Stimulated activated CD8-positive, alpha-beta memory T cell treated with anti-CD3 and anti-CD28 coated beads, Interleukin-2, amount 100 ng/mL, for 1 hour (primary cell): ENCODE data around the gene PYGO2.
"Not testable (repeated sequence)": the region's sequence is repeated elsewhere in the genome, so short reads cannot be mapped to it uniquely, and the experiment has no call there.

Source experiments
- DNase-seq, 2 donors: peaks; one replicate each; pipeline ENCODE4 v3.0.0-alpha.2; 2020; ENCODE audit warnings: low read depth in 2 of 2

PYGO2 gene

DNA sequence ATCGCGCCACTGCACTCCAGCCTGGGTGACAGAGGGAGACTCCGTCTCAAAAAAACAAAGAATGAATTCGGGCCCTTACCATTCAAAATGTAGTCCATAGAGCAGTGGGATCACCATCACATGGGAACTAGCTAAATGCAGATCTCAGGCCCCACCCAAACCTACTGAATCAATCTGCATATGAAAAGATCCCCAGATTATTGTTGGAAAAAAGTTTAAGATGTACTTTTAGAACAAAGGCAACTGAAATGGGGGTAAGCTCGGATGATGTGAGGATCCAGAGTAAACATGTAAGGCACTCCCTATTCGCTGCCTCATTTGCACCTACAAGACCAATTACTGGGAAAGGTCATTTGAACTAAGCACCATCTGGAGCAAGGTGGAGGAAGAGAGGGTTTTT, 20.8 kb upstream of the PYGO2 start:
- no peak for DNase-seq

DNA sequence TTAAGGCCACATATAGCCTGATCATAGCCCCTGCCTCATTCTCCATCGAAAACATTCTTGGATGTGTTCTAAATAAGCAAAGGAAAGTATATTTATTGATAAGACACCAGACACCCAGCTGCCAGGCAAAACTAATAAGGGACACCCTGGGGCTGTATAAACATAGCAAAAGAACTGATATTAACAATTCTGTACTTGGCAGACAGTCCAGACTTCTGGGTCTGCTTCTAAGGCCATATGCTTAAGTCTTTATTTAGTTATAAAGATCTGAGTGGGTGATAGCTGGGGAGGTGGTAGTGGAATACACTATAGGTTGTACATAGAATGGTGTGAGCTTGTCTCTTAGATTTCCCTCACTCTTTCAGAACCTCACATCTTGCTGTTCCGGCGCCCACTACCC, 16.8 kb upstream of the PYGO2 start:
- DNase-seq, result no peak

DNA sequence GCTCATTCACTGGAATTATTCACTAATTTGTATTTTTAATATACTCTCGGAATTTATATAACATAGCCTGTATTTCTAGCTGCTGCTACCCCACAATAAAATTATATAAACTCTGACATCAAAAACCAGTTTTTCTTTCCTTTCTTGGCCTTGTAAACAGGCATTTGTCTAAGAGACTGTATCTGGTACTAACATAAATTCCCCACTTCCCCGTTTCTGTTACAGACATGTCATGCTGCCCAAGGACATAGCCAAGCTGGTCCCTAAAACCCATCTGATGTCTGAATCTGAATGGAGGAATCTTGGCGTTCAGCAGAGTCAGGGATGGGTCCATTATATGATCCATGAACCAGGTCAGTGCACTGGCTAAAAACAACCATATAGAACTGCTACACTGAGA, 16.2 kb upstream of the PYGO2 start:
- not testable (repeated sequence) for DNase-seq

DNA sequence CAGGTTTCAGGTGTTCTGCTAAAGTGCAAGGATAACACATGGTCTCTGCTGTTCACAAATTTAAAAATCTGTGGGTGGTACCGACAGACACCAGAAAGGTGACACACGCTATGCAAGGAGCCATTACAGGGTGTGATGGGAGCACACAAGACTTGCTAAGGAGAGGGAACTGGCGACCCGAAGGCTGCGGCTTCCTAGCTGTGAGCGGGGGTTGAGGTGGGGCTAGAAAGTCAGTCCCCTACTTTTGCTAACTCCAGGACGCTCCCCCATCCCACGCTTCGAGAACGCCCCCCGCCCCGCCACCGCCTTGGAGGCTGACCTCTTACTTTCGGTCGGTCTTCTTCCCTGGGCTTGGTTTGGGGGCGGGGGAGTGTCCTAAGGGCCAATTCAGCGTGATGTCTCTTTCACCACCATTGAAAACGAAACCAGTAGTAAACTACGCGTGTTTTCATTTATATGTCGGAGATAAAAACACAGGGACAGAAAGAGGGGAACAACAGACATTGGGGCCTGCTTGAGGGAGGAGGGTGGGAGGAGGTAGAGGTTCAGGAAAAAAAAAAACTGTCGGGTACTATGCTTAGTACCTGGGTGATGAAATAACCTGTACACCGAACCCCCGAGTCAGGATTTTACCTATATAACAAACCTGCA, 14.0 kb upstream of the PYGO2 start:
- peak in 1 of 2 donors; percentile 18 for DNase-seq

DNA sequence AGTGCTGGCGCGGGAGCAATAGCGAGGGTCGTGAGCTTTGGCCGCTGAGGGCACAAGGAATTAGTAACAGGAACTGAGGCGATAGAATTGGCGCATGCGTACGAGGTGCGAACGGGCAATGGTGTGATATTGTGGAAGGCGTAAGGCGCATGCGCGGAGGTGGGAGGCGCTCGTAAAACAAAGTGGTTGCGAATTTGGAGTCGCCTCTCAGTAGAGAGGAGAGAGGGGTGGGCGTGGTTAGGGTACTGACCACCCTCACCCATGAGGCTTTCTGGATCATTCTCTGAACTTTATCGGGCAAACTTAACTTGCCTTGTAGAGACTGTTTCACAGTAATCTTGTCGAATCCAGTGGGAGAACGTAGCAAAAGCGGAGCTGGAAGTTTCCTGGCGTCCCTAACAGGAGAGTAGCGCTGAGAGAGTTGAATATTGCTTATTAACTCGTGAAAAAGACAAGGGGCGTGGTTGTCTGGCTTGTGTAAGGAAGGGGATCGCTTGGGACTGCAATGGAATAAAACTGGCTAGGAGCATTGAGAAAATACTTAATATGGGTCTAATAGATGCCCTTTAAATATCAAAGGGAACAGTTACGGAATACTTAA, 13.3 kb upstream of the PYGO2 start:
- DNase-seq, result peak; percentile 86 to 91

DNA sequence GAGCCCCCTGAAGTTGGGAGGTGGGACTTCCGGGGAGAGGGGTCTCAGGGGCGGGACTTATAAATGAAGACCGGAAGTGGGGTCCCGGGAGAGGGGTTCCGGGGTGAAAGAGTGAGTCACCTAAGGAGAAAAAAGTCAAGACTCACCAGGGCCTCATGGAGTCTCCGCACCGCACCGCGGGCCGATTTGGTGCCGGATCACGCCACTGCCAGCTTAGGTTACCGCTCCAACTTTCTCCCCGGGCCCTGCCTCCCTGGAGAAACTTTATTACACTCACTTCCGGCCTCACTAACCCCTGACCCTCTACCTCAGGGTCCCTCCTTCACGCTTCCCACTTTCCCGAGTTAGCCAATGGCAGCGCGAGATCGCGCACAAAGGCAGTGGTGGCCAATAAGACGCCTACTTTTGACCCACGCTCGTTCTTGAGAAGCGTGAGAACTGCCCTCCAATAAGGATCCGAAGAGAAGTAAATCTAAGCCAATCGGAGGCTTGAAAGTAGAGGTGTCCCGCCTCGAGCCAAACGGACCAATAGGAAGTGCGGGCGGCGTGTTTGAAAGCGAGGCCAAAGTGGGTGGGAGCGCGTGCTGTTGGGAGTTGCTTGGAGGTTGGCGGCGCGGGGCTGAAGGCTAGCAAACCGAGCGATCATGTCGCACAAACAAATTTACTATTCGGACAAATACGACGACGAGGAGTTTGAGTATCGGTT, 12.7 kb upstream of the PYGO2 start, which contains the start of gene CKS1B:
CKS1B (plus strand) TSS at position 580 of the 706 bp plus-strand sequence; CDS start at position 645, 65 bp downstream.
- peak; percentile 91 to 92 for DNase-seq

DNA sequence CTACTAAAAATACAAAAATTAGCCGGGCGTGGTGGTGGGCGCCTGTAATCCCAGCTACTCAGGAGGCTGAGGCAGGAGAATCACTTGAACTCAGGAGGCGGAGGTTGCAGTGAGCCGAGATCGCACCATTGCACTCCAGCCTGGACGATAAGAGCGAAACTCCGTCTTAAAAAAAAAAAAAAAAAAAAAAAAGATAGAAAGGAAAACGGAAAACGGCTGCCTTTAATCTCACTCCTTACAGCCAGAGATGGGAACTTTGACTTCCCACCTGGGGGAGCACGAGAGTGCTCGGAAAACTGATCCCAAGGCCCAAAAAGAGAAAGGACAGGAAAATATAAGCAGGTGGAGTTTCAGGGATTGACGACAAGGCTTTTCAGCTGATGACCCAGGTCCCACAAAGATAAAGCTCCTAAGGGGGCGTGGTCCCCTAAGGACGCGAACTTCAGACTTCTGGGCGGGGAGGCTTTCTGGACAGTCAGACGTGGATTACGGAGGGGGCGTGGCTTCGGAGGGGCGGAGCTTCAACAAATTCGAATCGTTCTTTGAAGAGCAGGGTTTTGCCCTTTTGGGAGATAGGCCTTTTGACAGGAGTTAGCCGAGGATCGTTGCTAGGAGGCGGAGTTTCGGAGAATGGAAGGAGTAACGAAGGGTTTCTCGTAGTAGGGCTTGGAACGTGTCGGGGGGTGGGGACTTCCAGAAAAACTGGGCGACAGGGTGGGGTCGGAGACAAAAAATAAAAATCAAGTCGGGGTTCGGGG, 11.9 kb upstream of the PYGO2 start:
- DNase-seq, result peak; percentile 74 to 82

DNA sequence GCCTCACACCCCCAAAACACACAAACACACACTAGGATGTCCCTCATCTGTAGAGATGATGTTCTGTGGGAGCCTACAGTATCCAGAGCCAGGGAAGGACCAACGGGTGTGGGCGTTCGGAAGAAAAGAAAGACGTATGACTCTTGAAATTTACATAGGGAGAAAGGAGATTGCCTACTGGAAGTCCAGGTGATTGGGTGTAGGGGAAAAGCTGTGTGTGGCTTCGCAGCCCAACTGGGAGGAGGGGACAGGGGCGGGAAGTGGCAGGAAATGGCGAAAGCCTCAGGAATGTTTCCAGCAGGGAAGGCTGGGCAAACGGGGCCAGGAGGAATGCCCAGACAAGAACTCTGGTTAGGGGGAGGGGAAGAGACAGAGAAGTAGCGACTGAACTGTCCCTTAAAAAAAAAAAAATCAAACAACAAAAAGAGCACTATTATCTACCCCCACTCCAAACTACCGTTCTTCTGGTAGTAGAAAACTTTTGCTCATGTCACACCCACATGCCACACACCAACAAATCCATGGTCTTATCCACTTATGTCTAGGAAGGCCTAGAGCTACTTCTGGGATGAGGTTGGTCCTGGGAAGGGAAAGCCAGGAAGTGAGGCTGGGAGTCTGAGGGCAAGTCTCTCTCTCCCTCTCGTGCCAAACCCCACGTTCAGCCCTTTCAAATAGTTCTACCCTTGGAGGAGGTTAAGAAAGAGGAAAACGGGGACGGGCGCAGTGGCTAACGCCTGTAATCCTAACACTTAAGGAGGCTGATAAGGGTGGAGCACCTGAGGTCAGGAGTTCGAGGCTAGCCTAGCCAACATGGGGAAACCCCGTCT, 11.1 kb upstream of the PYGO2 start:
- no peak for DNase-seq

DNA sequence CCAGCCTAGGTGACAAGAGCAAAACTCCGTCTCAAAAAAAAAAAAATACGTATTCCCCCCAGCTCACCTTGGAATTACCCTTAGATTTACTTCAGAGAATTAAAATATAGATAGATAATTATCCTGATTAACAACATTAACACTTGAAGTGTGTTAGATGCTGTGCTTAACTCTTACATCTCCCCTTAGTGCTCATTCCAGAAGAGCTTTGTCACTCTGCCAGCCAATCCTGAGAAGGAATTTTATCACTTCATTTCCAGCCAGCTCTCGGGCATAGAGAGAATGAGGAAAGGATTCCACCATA, 10.6 kb upstream of the PYGO2 start:
- DNase-seq, result no peak

DNA sequence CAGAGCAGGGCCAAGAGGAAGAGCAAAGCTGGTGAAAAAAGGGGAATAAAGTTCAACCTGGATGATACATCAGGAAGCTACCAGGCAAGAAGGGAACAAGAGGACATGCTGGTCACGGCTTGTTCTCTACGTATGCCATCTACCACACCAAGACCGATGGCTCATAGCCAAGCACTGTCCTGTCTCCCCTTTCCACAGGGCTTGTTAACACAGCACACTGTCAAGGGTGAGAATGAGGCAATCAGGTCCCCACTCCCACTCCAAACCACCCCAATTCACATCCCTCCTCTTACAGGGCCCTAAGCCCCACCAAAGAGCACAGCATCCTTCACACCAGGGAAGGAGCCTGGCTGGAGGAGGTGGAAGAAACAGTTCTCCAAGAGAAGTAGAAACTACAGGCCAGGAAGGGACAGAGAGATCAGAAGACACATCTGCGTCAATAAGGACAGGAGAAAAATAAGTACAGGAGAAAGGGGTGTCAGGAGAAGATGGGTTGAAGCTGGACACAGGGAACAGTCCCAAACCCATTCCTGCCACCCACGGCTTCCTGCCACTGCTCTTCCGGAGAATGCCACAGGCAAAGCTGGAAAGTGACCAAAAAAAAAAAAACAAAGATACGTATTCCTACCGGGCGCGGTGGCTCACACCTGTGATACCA, 9.9 kb upstream of the PYGO2 start:
- DNase-seq, result no peak

DNA sequence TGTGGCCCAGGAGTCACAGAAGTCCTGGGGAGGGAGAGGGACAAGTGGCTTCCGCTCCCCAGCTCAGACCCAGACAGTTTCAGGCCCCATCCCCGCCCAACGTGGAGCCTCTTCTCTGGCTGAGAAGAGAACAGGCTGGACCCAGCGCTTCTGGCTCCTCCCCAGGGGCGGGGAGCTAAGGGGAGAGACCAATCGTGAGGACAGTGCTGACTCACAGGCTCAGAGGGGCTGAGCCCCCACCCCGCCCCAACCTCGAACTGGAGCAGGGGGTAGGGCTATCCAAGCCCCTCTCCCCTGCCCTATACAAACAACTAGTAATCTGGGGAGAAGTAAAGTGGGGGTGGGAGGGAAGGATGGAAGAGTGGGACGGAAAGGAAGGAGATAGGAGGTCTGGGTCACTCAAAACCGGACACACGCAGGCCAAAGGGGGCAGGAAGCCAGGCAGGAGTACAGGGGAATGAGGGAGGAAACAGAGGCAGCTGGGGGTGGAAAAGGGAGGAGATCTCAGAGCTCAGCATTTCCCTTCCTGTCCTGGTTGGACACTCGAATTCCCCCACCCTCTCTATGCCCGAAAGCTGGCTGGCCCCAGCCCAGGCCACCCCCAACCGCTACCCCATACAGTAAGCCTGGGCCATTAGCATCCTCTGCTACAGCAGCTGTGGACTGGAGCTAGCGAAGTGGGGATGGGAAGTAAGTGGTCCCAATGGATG, 9.2 kb upstream of the PYGO2 start, which contains the start of gene SHC1:
SHC1 (minus strand) TSS at position 117 of the 710 bp plus-strand sequence. CDS start 221 bp downstream, outside the sequence.
- no peak for DNase-seq

DNA sequence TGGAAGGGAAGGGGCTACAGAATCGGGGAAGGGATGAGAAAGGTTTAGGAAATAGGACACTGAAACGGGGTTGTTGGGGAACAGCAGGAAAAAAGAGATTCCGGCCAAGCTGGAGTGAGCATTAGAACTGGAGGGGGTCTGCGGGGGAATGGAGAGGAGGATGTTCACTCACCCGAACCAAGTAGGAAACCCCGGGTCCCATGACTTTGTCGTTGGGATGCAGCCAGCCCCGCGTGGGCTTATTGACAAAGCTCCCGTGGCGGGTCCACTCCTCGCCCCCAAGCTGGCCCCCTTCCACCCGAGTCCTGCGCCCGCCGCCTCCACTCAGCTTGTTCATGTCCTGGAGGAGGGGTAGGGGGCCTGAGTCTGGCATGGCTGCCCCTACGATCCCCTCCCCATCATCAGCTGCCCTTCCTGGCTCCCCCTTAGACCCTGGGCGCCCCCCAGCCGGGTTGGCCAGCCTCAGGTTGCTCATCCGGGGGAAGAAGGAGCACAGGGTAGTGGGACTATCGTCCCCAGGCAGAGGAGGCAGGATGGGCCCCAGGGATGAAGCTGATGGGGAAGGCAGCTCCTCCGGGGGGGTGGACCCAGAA, 8.4 kb upstream of the PYGO2 start:
- DNase-seq, result no peak

DNA sequence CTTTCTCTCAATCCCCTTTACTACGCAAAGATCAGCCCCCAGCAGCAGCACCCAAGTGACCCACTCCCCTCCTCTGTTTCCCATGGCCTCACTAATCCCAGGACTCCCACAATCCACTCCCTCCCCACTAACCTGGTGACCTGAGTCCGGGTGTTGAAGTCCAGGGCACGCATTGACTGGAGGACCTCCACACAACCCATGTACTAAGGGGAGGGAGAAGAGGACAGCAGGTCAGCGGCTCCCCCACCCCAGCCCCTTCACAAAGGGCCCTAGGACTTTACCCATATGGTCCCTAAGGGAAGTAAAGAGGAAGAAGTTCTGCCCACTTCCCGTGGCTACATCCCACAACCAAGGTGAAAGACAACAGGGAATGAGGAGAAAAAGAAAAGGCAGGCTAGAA, 7.7 kb upstream of the PYGO2 start:
- no peak for DNase-seq

DNA sequence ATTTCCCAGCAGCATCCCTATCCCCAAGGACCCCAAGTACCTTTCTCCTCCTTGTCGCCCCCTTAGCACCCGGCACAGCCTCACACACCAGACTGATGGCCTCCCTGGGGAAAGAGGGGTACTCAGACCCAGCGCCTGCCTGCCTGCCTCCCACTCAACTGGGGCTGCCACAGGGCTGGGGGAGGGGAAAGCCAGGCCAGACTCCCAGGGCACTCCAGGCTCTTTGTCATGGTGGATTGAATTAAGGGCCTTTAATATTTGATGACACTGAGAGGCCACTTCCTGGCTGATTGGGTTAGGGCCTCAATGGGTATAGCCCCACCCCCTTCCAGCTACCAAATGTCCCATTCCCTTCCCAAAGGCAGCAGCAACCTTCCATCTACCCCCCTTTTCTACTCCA, 7.1 kb upstream of the PYGO2 start:
- DNase-seq, result no peak

DNA sequence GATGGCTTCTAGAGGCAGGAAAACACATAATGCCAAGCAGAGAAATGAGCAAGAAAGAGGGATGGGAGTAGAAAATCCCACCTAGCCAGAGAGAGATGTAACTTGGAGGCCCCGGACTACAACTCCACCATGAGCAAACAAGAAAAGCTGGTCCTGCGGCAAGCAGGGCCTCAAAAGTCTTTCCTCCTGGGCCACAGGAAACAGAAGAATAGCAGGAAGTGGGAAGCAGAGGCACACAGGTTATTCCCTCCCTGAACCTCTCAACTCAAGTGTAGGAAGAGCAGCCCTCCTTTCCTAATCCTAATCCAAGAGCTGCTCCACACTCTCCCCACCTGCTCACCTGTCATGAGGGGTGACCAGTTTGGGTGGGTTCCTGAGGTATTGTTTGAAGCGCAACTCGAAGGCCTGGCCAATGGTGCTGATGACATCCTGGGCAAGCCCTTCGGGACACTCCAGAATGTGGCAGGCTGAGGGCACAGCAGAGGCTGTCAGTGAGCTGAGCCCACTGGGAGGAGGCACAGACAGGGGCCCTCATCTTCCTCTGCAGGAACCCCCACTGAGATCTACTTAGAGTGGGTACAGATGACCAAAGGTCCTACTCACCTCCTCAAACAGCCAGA, 5.9 kb upstream of the PYGO2 start:
- DNase-seq, result no peak

DNA sequence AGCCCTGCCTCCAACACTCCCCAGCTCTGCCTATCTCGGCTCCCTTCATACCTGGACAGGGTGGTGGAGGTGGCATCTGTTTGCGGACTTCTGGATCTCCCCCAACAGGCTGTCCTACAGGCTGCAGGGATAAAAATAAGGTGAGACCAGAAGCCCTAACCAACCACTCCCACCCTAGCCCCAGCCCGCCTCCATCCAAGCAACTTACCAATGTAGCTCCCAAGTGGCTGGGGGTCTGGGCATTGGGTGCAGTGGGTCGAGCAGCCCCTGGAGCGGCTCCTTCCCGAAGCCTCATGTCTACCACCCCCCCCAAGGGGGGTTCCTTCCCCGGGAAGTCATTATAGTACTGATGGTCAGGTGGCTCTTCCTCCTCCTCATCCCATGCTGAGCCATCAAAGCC, 4.5 kb upstream of the PYGO2 start:
- DNase-seq, result no peak

DNA sequence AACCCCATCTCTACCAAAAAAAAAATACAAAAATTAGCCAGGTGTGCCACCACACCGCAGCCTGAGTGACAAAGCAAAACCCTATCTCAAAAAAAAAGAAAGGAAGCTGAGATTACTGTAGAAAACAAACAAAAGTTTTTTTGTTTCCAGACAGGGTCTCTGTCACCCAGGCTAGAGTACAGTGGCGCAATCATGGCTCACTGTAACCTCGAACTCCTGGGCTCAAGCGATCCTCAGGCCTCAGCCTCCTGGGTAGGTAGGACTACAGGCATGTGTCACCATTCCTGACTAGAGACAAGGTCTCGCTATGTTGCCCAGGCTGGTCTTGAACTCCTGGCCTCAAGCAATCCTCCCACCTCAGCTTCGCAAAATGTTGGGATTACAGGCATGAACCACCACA, 2.8 kb upstream of the PYGO2 start:
- no peak for DNase-seq

DNA sequence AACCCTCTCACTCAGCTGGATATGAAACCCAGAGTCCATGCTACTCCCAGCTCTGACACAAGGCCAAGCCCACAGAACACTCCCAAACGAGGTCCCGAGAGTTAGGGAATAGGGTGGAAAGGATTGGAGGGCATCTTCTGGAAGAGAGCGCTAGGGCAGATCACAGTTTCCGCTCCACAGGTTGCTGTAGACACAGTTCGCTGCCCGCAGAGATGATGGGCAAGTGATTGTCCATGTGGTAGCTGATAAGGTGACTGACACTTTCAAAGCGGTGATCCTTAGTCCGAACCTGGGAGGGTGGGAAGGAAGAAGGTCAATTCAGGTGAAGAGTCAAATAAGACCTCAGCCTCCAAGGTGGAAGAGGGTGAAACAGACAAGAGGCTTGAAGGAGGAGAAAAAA, 2.1 kb upstream of the PYGO2 start:
- no peak for DNase-seq

DNA sequence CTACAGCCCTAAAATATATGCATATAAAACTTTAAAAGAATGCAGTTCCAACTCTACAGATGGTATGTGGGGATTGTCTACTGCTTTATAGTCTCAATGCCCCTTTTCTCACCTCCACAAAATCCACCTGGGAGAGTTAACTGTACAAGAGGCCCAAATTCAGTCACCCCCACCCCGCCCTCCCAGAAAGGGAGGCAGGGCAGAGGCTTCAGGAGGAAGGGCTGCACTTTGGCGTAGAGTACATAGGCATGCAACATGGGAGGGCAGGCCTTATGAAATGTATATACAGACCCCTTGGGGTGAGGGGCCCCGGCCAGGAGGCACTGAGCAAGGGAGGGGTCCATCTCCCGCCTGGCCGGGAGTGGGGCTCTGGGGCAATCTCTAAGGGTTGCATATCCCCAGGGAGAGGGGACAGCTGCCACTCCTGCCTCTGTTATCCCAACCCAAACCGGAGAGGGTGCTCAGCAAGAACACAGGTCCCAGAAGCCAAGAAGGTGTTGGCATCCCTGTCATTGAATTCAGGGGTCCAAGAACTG, 1.3 kb upstream of the PYGO2 start:
- no peak for DNase-seq
